Activated B cell treated with CpG ODN at 0.5 μM for 24 hours (primary cell): Measurements from ENCODE around the gene IL17RB. TPM values are rescaled to one million over a fixed set of nuclear protein-coding genes. Genes with fewer than 3 reads are reported as not detected.

Experiments used
- ATAC-seq: fragments of 200-7000 bp; cut with Tn5 transposase; one replicate; pipeline ENCODE4 v1.10.0; 2021; ENCODE audit warnings: low read depth, mild to moderate bottlenecking, moderate library complexity
- CTCF ChIA-PET: fragments of 350-600 bp; sonication (Branson Sonifier 250); formaldehyde crosslinking; loops from one replicate; lab custom pipeline; 2021; ENCODE audit warnings: antibody characterized with exemption; lab: Charles Lee
- POLR2A ChIA-PET: fragments of 350-600 bp; sonication (Branson Sonifier 250); formaldehyde crosslinking; loops from one replicate; lab custom pipeline; 2021; ENCODE audit warnings: antibody characterized with exemption; lab: Charles Lee
- DNase-seq: peaks from one replicate; pipeline ENCODE4 v3.0.0; 2022
- H3K27ac Mint-ChIP-seq: one replicate; pipeline ENCODE4 v1.8.0; 2020; ENCODE audit warnings: mixed read lengths
- H3K27me3 Mint-ChIP-seq: one replicate; pipeline ENCODE4 v1.8.0; 2021; ENCODE audit warnings: mixed read lengths
- H3K36me3 Mint-ChIP-seq: one replicate; pipeline ENCODE4 v1.8.0; 2021; ENCODE audit warnings: low read depth, mixed read lengths
- H3K4me1 Mint-ChIP-seq: one replicate; pipeline ENCODE4 v1.8.0; 2021; ENCODE audit warnings: mixed read lengths
- H3K4me3 Mint-ChIP-seq: one replicate; pipeline ENCODE4 v1.8.0; 2020; ENCODE audit warnings: mild to moderate bottlenecking, mixed read lengths
- H3K9me3 Mint-ChIP-seq: one replicate; pipeline ENCODE4 v1.8.0; 2020; ENCODE audit warnings: mixed read lengths
- intact Hi-C: fragments of 100-400 bp; cut with micrococcal nuclease; formaldehyde crosslinking; loops from one replicate; pipeline ENCODE4 v1.15.1; 2024
- total RNA-seq: library from RNA; stranded (reverse); gene quantifications from 2 replicates; pipeline ENCODE4 v1.2.3, GENCODE V29; 2022
- TF ChIP-seq, protein P1 (sequence below): fragments of 200-600 bp; IDR thresholded peaks from one replicate; pipeline ENCODE4 v1.8.0; 2022; ENCODE audit warnings: antibody characterized with exemption, mild to moderate bottlenecking

The IL17RB gene
- total RNA-seq, 1 donor from 2014 or later: 3.0 TPM

- no peaks in the 10 kb centered on the region for H3K9me3 Mint-ChIP-seq
- no peaks in the 10 kb centered on the region for H3K27me3 Mint-ChIP-seq
- TF ChIP-seq, protein P1, sequence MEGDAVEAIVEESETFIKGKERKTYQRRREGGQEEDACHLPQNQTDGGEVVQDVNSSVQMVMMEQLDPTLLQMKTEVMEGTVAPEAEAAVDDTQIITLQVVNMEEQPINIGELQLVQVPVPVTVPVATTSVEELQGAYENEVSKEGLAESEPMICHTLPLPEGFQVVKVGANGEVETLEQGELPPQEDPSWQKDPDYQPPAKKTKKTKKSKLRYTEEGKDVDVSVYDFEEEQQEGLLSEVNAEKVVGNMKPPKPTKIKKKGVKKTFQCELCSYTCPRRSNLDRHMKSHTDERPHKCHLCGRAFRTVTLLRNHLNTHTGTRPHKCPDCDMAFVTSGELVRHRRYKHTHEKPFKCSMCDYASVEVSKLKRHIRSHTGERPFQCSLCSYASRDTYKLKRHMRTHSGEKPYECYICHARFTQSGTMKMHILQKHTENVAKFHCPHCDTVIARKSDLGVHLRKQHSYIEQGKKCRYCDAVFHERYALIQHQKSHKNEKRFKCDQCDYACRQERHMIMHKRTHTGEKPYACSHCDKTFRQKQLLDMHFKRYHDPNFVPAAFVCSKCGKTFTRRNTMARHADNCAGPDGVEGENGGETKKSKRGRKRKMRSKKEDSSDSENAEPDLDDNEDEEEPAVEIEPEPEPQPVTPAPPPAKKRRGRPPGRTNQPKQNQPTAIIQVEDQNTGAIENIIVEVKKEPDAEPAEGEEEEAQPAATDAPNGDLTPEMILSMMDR: no peak
- H3K36me3 Mint-ChIP-seq: no peaks in the 10 kb centered on the region
- DNase-seq (no peak), ATAC-seq (no peak)
- intact Hi-C loops: no loop called here
- ChIA-PET POLR2A (no interaction called here), CTCF (no interaction called here)
- H3K4me1 Mint-ChIP-seq: no peaks in the 10 kb centered on the region
- H3K27ac Mint-ChIP-seq: no peak overlapping the region
- H3K4me3 Mint-ChIP-seq: no peak overlapping the region
Measured at GRCh38 chr3:53820756-53821580, 25.4 kb upstream of the IL17RB start.

GRCh38 chr3:53821631-53822121 lies 24.7 kb upstream of the IL17RB start:
- Mint-ChIP-seq H3K4me3 (no peak overlapping the region), H3K36me3 (no peaks in the 10 kb centered on the region), H3K9me3 (no peaks in the 10 kb centered on the region), H3K27me3 (no peaks in the 10 kb centered on the region), H3K27ac (no peak overlapping the region), H3K4me1 (no peaks in the 10 kb centered on the region)
- TF ChIP-seq, protein P1: no peak
- DNase-seq (no peak), ATAC-seq (no peak)
- CTCF ChIA-PET: no interaction called here
- POLR2A ChIA-PET: no interaction called here
- intact Hi-C loops: no loop called here

DNA sequence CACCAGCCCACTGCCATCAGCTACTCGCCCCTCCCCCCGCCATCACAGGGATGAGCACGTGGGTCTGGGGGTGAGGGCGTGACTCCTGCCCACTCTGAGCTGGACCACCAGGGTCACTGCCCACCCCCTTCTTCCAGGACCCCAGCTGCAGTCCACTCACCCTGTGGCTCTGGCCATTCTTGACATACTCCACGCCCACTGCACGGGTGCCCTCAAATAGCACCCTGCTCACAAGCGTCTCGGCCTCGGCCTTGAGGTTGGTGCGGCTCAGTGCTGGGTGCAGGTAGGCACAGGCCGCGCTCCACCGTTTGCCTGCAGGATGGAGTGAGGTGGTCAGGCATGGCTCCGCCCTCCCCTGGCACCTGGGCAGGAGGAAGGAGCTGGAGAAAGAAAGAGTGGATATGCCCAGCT lies 24.0 kb upstream of the IL17RB start:
- CTCF ChIA-PET: no interaction called here

GRCh38 chr3:53823026-53823955 lies 23.1 kb upstream of the IL17RB start:
- Mint-ChIP-seq H3K4me3 (no peak overlapping the region), H3K27me3 (no peaks in the 10 kb centered on the region), H3K36me3 (no peaks in the 10 kb centered on the region), H3K27ac (no peak overlapping the region), H3K9me3 (no peaks in the 10 kb centered on the region), H3K4me1 (no peaks in the 10 kb centered on the region)
- ChIA-PET CTCF (no interaction called here), POLR2A (no interaction called here)
- no peak for DNase-seq
- intact Hi-C loops: no loop called here
- TF ChIP-seq, protein P1: no peak
- no peak for ATAC-seq

More for the DNA sequence above, 24.0 kb upstream of the IL17RB start:
- Mint-ChIP-seq H3K9me3 (no peaks in the 10 kb centered on the region), H3K36me3 (no peaks in the 10 kb centered on the region), H3K4me3 (no peak overlapping the region), H3K27ac (no peak overlapping the region), H3K4me1 (no peaks in the 10 kb centered on the region), H3K27me3 (no peaks in the 10 kb centered on the region)
- POLR2A ChIA-PET: no interaction called here
- TF ChIP-seq, protein P1: no peak
- intact Hi-C loops: no loop called here
- ATAC-seq (no peak), DNase-seq (no peak)
